K562 (cell line): ENCODE measurements around the gene TRPV5. TPM values are rescaled to one million over a fixed set of nuclear protein-coding genes. Genes with fewer than 3 reads are reported as not detected.

Source experiments
- ATAC-seq: fragments of 200-7000 bp; cut with Tn5 transposase; 3 replicates; pipeline ENCODE4 v1.9.1; 2020; ENCODE audit warnings: moderate library complexity
- BruUV-seq: library from RNA; stranded (reverse); fragments of 400-500 nt; replicated peaks from 2 replicates; lab custom pipeline; 2021; lab: Mats Ljungman, UMichigan
- CTCF ChIA-PET: fragments of 300-600 bp; formaldehyde crosslinking; extraction: SDS; loops from one replicate; lab custom pipeline; 2021; ENCODE audit warnings: low intra/inter-chr PET ratio; lab: Yijun Ruan, JAX
- POLR2A ChIA-PET: fragments of 300-600, 350-650 bp; sonication (Branson Sonifier 250); formaldehyde crosslinking; extraction: SDS; loops from one replicate; lab custom pipeline; 2021; ENCODE audit warnings: antibody characterized with exemption, inconsistent platforms; lab: Yijun Ruan, JAX
- DNase-seq, 4 experiments: peaks; one replicate each; pipeline versions ENCODE4 v3.0.0 to v3.0.0-alpha.2; 2011 to 2018; ENCODE audit warnings: low spot score in 3 of 4, mixed read lengths in 3 of 4; ENCODE audit errors: extremely low read depth in 1 of 4
- FAIRE-seq: peaks from 2 replicates; lab custom pipeline; 2011; peaks lifted over from hg19 to GRCh38; lab: Jason Lieb, UNC
- H2AFZ ChIP-seq: 2 replicates; pipeline ENCODE4 v1.6.0; 2011; ENCODE audit warnings: low read depth, low read length, control low read depth, inconsistent platforms
- H3K27ac ChIP-seq: fragments of 200-600 bp; 3 replicates; pipeline ENCODE4 v1.8.0; 2011; ENCODE audit warnings: low read depth, mild to moderate bottlenecking, control low read depth, inconsistent platforms, low read length, moderate library complexity, mixed read lengths; ENCODE audit errors: extremely low read depth
- H3K27me3 ChIP-seq, 2 experiments: fragments of 300-600 bp in 1 of 2; 2 replicates in 1 of 2; 3 replicates in 1 of 2; pipeline versions ENCODE4 v1.6.0 to v1.8.0; 2011; ENCODE audit warnings: inconsistent platforms in 2 of 2, low read length in 2 of 2, mild to moderate bottlenecking in 1 of 2, mixed read lengths in 1 of 2, moderate library complexity in 1 of 2; ENCODE audit not compliant: control insufficient read depth in 2 of 2, insufficient read depth in 2 of 2
- H3K36me3 ChIP-seq: fragments of 300-600 bp; 3 replicates; pipeline ENCODE4 v1.8.0; 2011; ENCODE audit warnings: mild to moderate bottlenecking, low read length, inconsistent platforms; ENCODE audit not compliant: control insufficient read depth, insufficient read depth
- H3K4me1 ChIP-seq, 2 experiments: fragments of 200-600 bp in 1 of 2; replicated peaks in 1 of 2; 2 replicates in 1 of 2; 3 replicates in 1 of 2; pipeline versions ENCODE4 v1.5.1 to v1.8.0; 2011; ENCODE audit warnings: inconsistent platforms in 2 of 2, low read length in 2 of 2, mild to moderate bottlenecking in 1 of 2, mixed read lengths in 1 of 2, moderate library complexity in 1 of 2; ENCODE audit not compliant: control insufficient read depth in 2 of 2, insufficient read depth in 2 of 2
- H3K4me2 ChIP-seq: 2 replicates; pipeline ENCODE4 v1.6.1; 2011; ENCODE audit warnings: low read length, control low read depth, inconsistent platforms, mixed read lengths; ENCODE audit not compliant: insufficient read depth
- H3K4me3 ChIP-seq: fragments of 200-600 bp; sonication (generic), shearing (Covaris generic); 2 replicates; pipeline ENCODE4 v1.5.1; 2016; ENCODE audit warnings: control low read depth, inconsistent platforms
- H3K79me2 ChIP-seq: fragments of 200-600 bp; 3 replicates; pipeline ENCODE4 v1.8.0; 2011; ENCODE audit warnings: low read length, inconsistent platforms; ENCODE audit not compliant: control insufficient read depth, insufficient read depth
- H3K9ac ChIP-seq, 2 experiments: 2 replicates each; pipeline versions ENCODE4 v1.6.0 to v1.6.1; 2011; ENCODE audit warnings: low read depth in 2 of 2, low read length in 2 of 2, control low read depth in 1 of 2, inconsistent platforms in 1 of 2, mild to moderate bottlenecking in 1 of 2, mixed read lengths in 1 of 2; ENCODE audit not compliant: insufficient read depth in 1 of 2
- H3K9me1 ChIP-seq: one replicate; pipeline ENCODE4 v1.6.0; 2011; ENCODE audit warnings: inconsistent platforms, mild to moderate bottlenecking, low read length, moderate library complexity; ENCODE audit not compliant: control insufficient read depth, insufficient read depth
- H3K9me3 ChIP-seq: replicated peaks from 2 replicates; pipeline ENCODE4 v1.5.1; 2011; ENCODE audit warnings: low read depth, low read length, inconsistent platforms; ENCODE audit not compliant: control insufficient read depth, insufficient read depth
- H4K20me1 ChIP-seq: replicated peaks from 2 replicates; pipeline ENCODE4 v1.6.1; 2011; ENCODE audit warnings: low read length, inconsistent platforms, mixed read lengths; ENCODE audit not compliant: control insufficient read depth, insufficient read depth
- ARNT ChIP-seq, 2 experiments: fragments of 450-650 bp; IDR thresholded peaks; 2 replicates each; pipeline ENCODE4 v1.6.1; 2016; ENCODE audit warnings: mild to moderate bottlenecking in 1 of 2
- CREBBP ChIP-seq: IDR thresholded peaks from one replicate; pipeline ENCODE4 v1.6.1; 2012; ENCODE audit warnings: low read depth, mild to moderate bottlenecking, control low read depth, inconsistent platforms, low read length
- GTF2E2 ChIP-seq: fragments of 200-800 bp; sonication (Bioruptor generic); IDR thresholded peaks from 2 replicates; pipeline ENCODE4 v1.6.1; 2016; ENCODE audit warnings: missing genetic modification characterization, missing compliant biosample characterization
- IFI16 ChIP-seq: fragments of 250-450 bp; sonication (Bioruptor Pico); IDR thresholded peaks from 2 replicates; pipeline ENCODE4 v2.1.2; 2022; ENCODE audit warnings: mild to moderate bottlenecking, inconsistent platforms
- MYC ChIP-seq, 2 experiments: fragments of 250-450 bp in 1 of 2; sonication (Bioruptor Pico) in 1 of 2; IDR thresholded peaks; 2 replicates each; pipeline versions ENCODE4 v1.5.1 to v1.6.1; 2012 to 2021; ENCODE audit warnings: low read depth in 2 of 2, borderline replicate concordance in 1 of 2, improper control_type of control experiment in 1 of 2, low read length in 1 of 2, mild to moderate bottlenecking in 1 of 2, moderate library complexity in 1 of 2
- POLR2G ChIP-seq: fragments of 200-400 bp; formaldehyde crosslinking; IDR thresholded peaks from 2 replicates; pipeline ENCODE4 v1.6.1; 2017; ENCODE audit warnings: low read depth, mild to moderate bottlenecking, antibody characterized with exemption, low read length, moderate library complexity
- POU5F1 ChIP-seq: fragments of 150-350 bp; IDR thresholded peaks from 2 replicates; pipeline ENCODE4 v1.6.1; 2014; ENCODE audit warnings: borderline replicate concordance, low read length, low read depth, mild to moderate bottlenecking; ENCODE audit not compliant: partially characterized antibody
- RBM34 ChIP-seq: fragments of 200-400 bp; formaldehyde crosslinking; IDR thresholded peaks from 2 replicates; pipeline ENCODE4 v1.6.1; 2018; ENCODE audit warnings: low read length, borderline replicate concordance; ENCODE audit not compliant: insufficient read depth
- ZNF57 ChIP-seq: fragments of 450-650 bp; formaldehyde crosslinking; IDR thresholded peaks from 2 replicates; pipeline ENCODE4 v1.4.0; 2020; ENCODE audit warnings: mild to moderate bottlenecking, moderate library complexity
- ZNF778 ChIP-seq: fragments of 450-650 bp; formaldehyde crosslinking; IDR thresholded peaks from 2 replicates; pipeline ENCODE4 v1.4.0; 2020; ENCODE audit warnings: mild to moderate bottlenecking, moderate library complexity
- WGBS: fragments of 100-300 bp; shearing (Covaris generic); methylation state at CpG from one replicate; pipeline ENCODE4 v1.1.6; 2016; ENCODE audit warnings: low coverage, mixed read lengths; ENCODE audit not compliant: insufficient coverage; ENCODE audit errors: missing lambda C conversion rate; 5-methylcytosine and 5-hydroxymethylcytosine counted together
- in situ Hi-C: fragments of 300-500 bp; cut with MboI; formaldehyde crosslinking; loops from 4 replicates; pipeline ENCODE4 v1.15.0; 2018; ENCODE audit warnings: inconsistent platforms, mixed read lengths
- intact Hi-C: fragments of 100-400 bp; cut with micrococcal nuclease; formaldehyde crosslinking; loops from 2 replicates; pipeline ENCODE4 v1.14.2; 2022
- polyA plus RNA-seq, 8 experiments: library from polyadenylated mRNA; depleted of rRNA in 4 of 8; stranded (reverse) in 5 of 8; unstranded in 3 of 8; fragments of >200 nt; fragmentation: Nextera tagmentation in 2 of 8; fragmentation: Illumina TruSeq in 1 of 8; extraction: Ambion mirVana in 2 of 8; extraction: Trizol in 1 of 8; gene quantifications; 2 replicates each; pipeline versions ENCODE4 v1.2.1 to v1.2.3, GENCODE V29; 2011 to 2014; ENCODE audit warnings: inconsistent platforms in 1 of 8, missing spikeins in 1 of 8
- total RNA-seq, 7 experiments: library from RNA; depleted of rRNA in 6 of 7; stranded (reverse); fragments of >200 nt in 6 of 7; fragmentation: Illumina TruSeq in 2 of 7; extraction: Trizol in 2 of 7; gene quantifications; 2 replicates each; pipeline versions ENCODE4 v1.2.1 to v1.2.3, GENCODE V29; 2011 to 2021; ENCODE audit warnings: low replicate concordance in 1 of 7
- TF ChIP-seq, protein P1 (sequence below): fragments of 450-650 bp; IDR thresholded peaks from one replicate; pipeline ENCODE4 v1.6.1; 2018; ENCODE audit warnings: mild to moderate bottlenecking, moderate library complexity; ENCODE audit not compliant: partially characterized antibody

Gene TRPV5
- total and polyA plus RNA-seq, 9 of the 15 experiments (the other 6 are each of a cell fraction or from before 2014, with no cell fraction given): not detected

DNA sequence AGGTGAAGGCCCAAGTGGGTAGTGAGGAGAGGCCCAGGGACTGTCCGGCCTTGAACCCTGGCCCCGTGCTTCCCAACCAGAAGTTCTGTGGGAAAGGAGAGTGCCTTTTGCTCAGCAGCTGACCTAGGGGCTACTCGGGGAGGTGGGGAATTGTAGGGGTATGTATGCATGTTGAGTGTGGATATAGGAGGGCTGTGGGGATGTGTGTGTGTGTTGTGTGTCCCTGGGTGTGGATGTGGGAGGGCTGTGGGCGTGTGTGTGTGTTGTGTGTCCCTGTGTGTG, 66.5 kb downstream of the TRPV5 start:
- POLR2A ChIA-PET: no interaction called here
- H3K79me2 ChIP-seq: no peaks in the 10 kb centered on the region
- BruUV-seq: no TSS peak

More for the DNA sequence above, 66.5 kb downstream of the TRPV5 start:
- Histone ChIP-seq H4K20me1 (peaks cover 4% of the 10 kb centered on the region; the same call in 1 of the 2 replicates), H2AFZ (no peak overlapping the region), H3K4me3 (no peak overlapping the region), H3K27me3 (peaks cover 8 to 69% of the 10 kb centered on the region in 2 experiments; a peak in 4 of 5 replicates), H3K27ac (no peak overlapping the region), H3K4me2 (no peak overlapping the region), H3K36me3 (no peaks in the 10 kb centered on the region), H3K9me1 (no peaks in the 10 kb centered on the region), H3K9me3 (no peaks in the 10 kb centered on the region), H3K9ac (no peak overlapping the region), H3K4me1 (peaks cover 0 to 30% of the 10 kb centered on the region in 2 experiments; a peak in 1 of 5 replicates)
- FAIRE-seq (no peak), ATAC-seq (no peak), DNase-seq (no peak)
- intact Hi-C loops: no loop called here
- in situ Hi-C loops: no loop called here
- 7% methylated on average over 4 of the region's 4 CpGs for WGBS
- TF ChIP-seq ZNF57 (CRISPR knock-in tag) (no peak), CREBBP (no peak), GTF2E2 (tag) (no peak), POU5F1 (no peak), RBM34 (no peak), ZNF778 (CRISPR knock-in tag) (no peak), MYC (IDR thresholded peaks at IDR 0.05; ENCODE audit: low read depth, low read length) (no peak), MYC (CRISPR knock-in tag; IDR thresholded peaks at IDR 0.05; ENCODE audit: borderline replicate concordance, low read depth) (no peak), ARNT (IDR thresholded peaks at IDR 0.05) (no peak), IFI16 (CRISPR knock-in tag) (no peak), POLR2G (no peak)
- TF ChIP-seq, protein P1, sequence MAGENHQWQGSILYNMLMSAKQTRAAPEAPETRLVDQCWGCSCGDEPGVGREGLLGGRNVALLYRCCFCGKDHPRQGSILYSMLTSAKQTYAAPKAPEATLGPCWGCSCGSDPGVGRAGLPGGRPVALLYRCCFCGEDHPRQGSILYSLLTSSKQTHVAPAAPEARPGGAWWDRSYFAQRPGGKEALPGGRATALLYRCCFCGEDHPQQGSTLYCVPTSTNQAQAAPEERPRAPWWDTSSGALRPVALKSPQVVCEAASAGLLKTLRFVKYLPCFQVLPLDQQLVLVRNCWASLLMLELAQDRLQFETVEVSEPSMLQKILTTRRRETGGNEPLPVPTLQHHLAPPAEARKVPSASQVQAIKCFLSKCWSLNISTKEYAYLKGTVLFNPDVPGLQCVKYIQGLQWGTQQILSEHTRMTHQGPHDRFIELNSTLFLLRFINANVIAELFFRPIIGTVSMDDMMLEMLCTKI: no peak
- CTCF ChIA-PET: interaction anchor here (1.0 to 2.0 kb wide), 2 partner anchors 13 to 56 kb away, joined by 3 to 15 read pairs; partner anchors contain the start of gene EPHB6
